Osteoblast (primary cell): Measurements from ENCODE around the gene SERGEF. TPM values are rescaled to one million over a fixed set of nuclear protein-coding genes. Genes with fewer than 3 reads are reported as not detected.

ENCODE experiments used
- DNase-seq: peaks from one replicate; pipeline ENCODE4 v3.0.0; 2011; ENCODE audit warnings: low spot score, mixed read lengths; ENCODE audit not compliant: insufficient read length; ENCODE audit errors: missing footprints
- H2AFZ ChIP-seq: 2 replicates; pipeline ENCODE4 v1.6.0; 2011; ENCODE audit warnings: mild to moderate bottlenecking, low read length
- H3K27ac ChIP-seq: 2 replicates; pipeline ENCODE4 v1.5.1; 2011; ENCODE audit warnings: mild to moderate bottlenecking, low read depth, low read length, moderate library complexity
- H3K27me3 ChIP-seq: 2 replicates; pipeline ENCODE4 v1.6.0; 2012; ENCODE audit warnings: mild to moderate bottlenecking, control low read depth, inconsistent platforms, low read length, moderate library complexity; ENCODE audit not compliant: insufficient read depth
- H3K36me3 ChIP-seq: 2 replicates; pipeline ENCODE4 v1.5.1; 2011; ENCODE audit warnings: mild to moderate bottlenecking, low read length, control low read depth, moderate library complexity; ENCODE audit not compliant: insufficient read depth
- H3K4me1 ChIP-seq: 2 replicates; pipeline ENCODE4 v1.5.1; 2011; ENCODE audit warnings: mild to moderate bottlenecking, low read length, control low read depth, moderate library complexity; ENCODE audit not compliant: insufficient read depth
- H3K4me2 ChIP-seq: 2 replicates; pipeline ENCODE4 v1.6.0; 2011; ENCODE audit warnings: mild to moderate bottlenecking, low read length; ENCODE audit not compliant: insufficient read depth
- H3K4me3 ChIP-seq: fragments of 200-600 bp; sonication (generic); 3 replicates; pipeline ENCODE4 v1.5.1; 2012; ENCODE audit warnings: mild to moderate bottlenecking, low read length, inconsistent platforms; ENCODE audit not compliant: insufficient read depth
- H3K79me2 ChIP-seq: 2 replicates; pipeline ENCODE4 v1.6.0; 2012; ENCODE audit warnings: mild to moderate bottlenecking, low read length, control low read depth, inconsistent platforms; ENCODE audit not compliant: insufficient read depth
- H3K9me3 ChIP-seq: 2 replicates; pipeline ENCODE4 v1.5.1; 2011; ENCODE audit warnings: low read depth, low read length, control low read depth
- H4K20me1 ChIP-seq: 2 replicates; pipeline ENCODE4 v1.6.0; 2012; ENCODE audit warnings: mild to moderate bottlenecking, low read length, control low read depth; ENCODE audit not compliant: insufficient read depth
- CTCF ChIP-seq: IDR thresholded peaks from 2 replicates; pipeline ENCODE4 v1.5.1; 2011; ENCODE audit warnings: mild to moderate bottlenecking, low read depth, low read length, moderate library complexity; ENCODE audit errors: extremely low read depth
- total RNA-seq: library from RNA; depleted of rRNA; stranded (reverse); fragments of >200 nt; gene quantifications from 2 replicates; pipeline ENCODE4 v1.2.3, GENCODE V29; 2012

The SERGEF gene
- total RNA-seq, 1 donor = 29.7 TPM

GRCh38 chr11:17780668-17781067, 232.2 kb downstream of the SERGEF start:
- peaks cover 9% of the 10 kb centered on the region for H3K27me3 ChIP-seq
- H3K9me3 ChIP-seq = no peaks in the 10 kb centered on the region
- H2AFZ ChIP-seq = no peak overlapping the region
- no peaks in the 10 kb centered on the region for H3K79me2 ChIP-seq
- no peak overlapping the region for H3K4me2 ChIP-seq
- no peak for TF ChIP-seq CTCF
- no peaks in the 10 kb centered on the region for H3K36me3 ChIP-seq
- no peak overlapping the region for H3K27ac ChIP-seq
- no peak for DNase-seq
- H3K4me3 ChIP-seq = no peak overlapping the region
- no peaks in the 10 kb centered on the region for H3K4me1 ChIP-seq
- no peaks in the 10 kb centered on the region for H4K20me1 ChIP-seq

- H4K20me1 ChIP-seq = no peaks in the 10 kb centered on the region
- H3K27ac ChIP-seq = no peak overlapping the region
- TF ChIP-seq CTCF = no peak
- no peak overlapping the region for H2AFZ ChIP-seq
- H3K9me3 ChIP-seq = no peaks in the 10 kb centered on the region
- H3K4me3 ChIP-seq = no peak overlapping the region
- H3K27me3 ChIP-seq = peaks cover 9% of the 10 kb centered on the region
- H3K4me1 ChIP-seq = no peaks in the 10 kb centered on the region
- H3K4me2 ChIP-seq = no peak overlapping the region
- no peak for DNase-seq
- H3K36me3 ChIP-seq = no peaks in the 10 kb centered on the region
- H3K79me2 ChIP-seq = no peaks in the 10 kb centered on the region
These were observed 232.8 kb downstream of the SERGEF start for GRCh38 chr11:17779861-17780594.

- Histone ChIP-seq H3K4me1 (no peaks in the 10 kb centered on the region), H3K27ac (no peak overlapping the region), H2AFZ (no peak overlapping the region), H3K4me2 (no peak overlapping the region), H3K27me3 (peaks cover 9% of the 10 kb centered on the region), H3K4me3 (no peak overlapping the region), H3K36me3 (no peaks in the 10 kb centered on the region), H4K20me1 (no peaks in the 10 kb centered on the region), H3K79me2 (no peaks in the 10 kb centered on the region), H3K9me3 (no peaks in the 10 kb centered on the region)
- no peak for DNase-seq
- no peak for TF ChIP-seq CTCF
These were observed 233.6 kb downstream of the SERGEF start for GRCh38 chr11:17778956-17779860.

- H3K27ac ChIP-seq = no peak overlapping the region
- H4K20me1 ChIP-seq = no peaks in the 10 kb centered on the region
- no peak overlapping the region for H3K4me2 ChIP-seq
- H2AFZ ChIP-seq = no peak overlapping the region
- no peaks in the 10 kb centered on the region for H3K4me1 ChIP-seq
- H3K27me3 ChIP-seq = peaks cover 9% of the 10 kb centered on the region
- TF ChIP-seq CTCF = no peak
- no peaks in the 10 kb centered on the region for H3K9me3 ChIP-seq
- no peak overlapping the region for H3K4me3 ChIP-seq
- H3K36me3 ChIP-seq = no peaks in the 10 kb centered on the region
- no peaks in the 10 kb centered on the region for H3K79me2 ChIP-seq
- DNase-seq = peak; percentile 65
These were observed 234.5 kb downstream of the SERGEF start for GRCh38 chr11:17778352-17778751.
